HG02588 (cell line): ENCODE measurements around the gene SFSWAP.
"Not testable (repeated sequence)": the region's sequence is repeated elsewhere in the genome, so short reads cannot be mapped to it uniquely, and the experiment has no call there.

ENCODE experiments used
- ATAC-seq: cut with Tn5 transposase; IDR thresholded peaks from one replicate; pipeline ENCODE4 v1.9.1; 2021; ENCODE audit warnings: mild to moderate bottlenecking, moderate library complexity; ENCODE audit not compliant: unreplicated experiment

Gene SFSWAP

DNA sequence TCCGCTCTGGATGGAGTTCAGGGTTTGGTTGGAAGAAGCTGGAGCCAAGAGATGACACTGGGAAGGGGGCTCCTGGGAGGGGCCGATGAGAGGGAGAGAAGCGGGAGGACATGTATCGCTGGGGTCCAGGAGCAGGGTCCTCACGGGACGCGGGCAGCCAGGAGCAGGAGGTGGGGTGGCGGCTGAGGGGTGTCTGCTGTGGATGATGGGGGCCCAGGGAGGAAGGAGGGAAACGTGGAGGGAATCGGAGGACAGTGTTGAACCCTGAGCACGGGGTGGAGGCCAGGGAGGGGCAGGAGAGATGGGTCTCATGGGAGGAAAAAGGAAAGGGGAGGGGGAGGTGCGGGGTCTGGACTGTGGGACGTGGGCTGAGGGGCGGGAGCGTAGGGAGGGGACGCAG lies 31.7 kb upstream of the SFSWAP start:
- ATAC-seq: not testable (repeated sequence)

DNA sequence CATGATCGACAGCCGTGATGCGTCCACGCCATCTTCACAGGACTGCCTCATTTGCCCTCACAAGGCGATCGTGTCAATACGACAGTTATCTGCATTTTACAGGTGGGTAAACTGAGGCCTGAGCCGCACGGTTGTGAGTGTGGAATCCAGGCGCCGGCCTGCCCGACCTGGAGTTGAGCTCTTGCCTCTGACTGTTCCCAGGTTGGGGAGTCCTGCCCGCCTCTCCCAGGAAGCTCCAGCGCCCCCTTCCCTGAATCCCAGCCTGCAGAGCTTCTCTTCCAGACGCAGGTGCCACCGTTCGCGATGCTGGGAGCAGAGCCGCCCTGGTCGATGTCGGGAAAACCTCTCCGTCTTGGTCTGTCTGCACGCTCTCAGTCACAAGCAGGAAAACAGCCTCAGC lies 31.1 kb upstream of the SFSWAP start:
- not testable (repeated sequence) for ATAC-seq

DNA sequence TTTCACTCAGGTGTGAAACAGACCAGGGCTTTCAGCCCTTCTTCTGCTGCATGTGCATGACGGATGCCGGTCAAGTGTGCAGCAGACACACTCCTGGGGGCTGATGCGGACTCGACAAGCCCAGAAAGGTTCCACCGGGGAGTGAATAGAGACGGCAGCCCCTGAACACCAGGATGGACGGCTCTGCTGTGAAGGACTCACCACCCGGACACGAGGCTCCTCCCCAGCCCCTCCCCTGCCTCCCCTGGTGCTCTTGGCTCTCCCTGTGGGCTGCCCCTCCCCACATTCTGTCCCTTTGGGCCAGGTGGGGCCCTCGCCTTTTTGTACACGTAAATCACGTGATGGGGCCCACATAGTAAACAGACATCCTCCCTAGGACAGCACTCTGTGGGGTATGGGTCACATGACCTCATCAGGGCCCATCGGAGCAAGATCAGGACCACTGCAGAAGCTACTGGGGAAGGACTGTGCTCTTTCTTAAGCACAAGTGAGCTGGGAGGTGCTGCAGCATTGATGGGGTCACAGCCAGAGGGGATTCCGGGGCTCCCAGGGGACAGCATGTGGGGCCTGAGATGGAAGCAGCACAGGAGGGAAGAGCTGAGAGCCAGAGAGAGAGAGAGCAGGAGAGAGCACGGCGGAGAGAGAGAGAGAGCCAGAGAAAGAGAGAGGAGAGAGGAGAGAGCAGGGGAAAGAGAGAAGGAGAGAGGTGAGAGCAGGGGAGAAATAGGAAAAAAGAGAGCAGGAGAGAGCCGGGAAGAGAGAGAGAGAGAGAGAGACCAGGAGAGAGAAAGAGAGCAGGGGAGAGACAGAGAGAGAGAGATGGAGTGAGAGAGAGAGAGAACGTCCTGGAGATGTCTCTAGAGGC lies 30.3 kb upstream of the SFSWAP start:
- ATAC-seq: not testable (repeated sequence)

DNA sequence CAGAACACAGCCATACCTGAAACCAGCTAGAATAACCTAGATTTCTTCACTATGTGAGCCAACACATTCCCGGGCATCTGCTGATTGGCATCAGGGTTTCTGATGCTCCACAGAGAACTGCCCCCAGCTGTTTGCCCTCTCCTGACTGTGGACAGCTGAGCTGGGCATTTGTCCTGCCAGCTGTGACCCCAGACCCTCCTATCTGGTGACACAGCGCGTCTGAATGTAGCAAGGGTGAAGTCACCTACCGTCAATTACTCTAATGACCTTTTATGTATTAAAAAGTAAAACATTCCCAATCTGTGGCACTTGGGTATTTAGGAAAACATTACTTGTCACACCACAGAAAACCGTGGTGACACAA lies 29.7 kb upstream of the SFSWAP start:
- no peak for ATAC-seq

DNA sequence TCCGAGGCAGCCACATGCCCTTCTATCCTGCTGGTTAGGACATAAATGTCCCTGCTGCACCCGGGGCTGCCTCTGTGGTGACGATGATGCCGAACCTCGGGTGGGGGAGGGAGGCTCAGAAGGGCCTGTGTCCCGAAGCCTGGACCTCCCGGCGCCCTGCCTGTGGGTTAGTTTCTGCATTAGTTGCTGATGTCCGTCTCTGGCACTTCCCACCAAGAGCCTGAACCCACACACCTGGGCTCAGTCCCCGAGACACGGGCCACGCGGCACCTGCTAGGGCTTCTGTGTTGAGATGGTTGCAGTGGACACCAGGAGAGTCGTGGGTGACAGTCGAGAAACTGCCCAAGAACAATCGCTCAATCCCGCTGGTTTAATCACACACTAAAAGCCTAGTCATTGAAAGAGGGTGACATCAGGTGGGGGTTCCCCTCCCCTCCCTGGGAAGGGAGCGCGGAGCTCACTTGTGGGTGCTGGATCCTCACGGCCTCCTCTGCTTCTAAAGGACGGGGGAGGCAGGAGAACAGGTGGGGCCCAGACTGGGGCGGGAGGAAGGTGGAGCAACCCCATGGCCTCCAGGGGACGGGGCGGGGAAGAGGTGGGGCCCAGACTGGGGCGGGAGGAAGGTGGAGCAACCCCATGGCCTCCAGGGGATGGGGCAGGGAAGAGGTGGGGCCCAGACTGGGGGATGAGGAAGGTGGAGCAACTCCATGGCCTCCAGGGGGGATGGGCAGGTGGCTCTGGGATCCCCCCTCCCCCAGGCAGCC lies 29.0 kb upstream of the SFSWAP start:
- not testable (repeated sequence) for ATAC-seq

DNA sequence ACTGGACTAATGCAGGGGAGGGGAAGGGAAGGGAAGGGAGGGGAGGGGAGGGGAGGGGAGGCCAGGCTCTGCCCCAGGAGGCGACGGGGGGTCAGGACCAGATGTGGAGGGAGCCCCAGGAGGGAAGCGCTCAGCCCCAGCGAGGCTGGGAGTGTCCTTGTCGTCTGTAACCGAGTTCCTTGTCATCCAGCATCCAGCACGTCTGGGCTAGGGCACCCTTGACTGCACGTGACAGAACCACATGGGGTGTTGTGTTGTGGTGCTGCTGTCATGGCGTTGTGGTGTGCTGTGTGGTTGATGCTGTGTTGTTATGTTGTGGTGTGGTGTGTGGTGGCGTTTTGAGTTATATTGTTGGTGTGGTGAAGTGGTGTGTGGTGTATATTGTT lies 28.4 kb upstream of the SFSWAP start:
- no peak for ATAC-seq

DNA sequence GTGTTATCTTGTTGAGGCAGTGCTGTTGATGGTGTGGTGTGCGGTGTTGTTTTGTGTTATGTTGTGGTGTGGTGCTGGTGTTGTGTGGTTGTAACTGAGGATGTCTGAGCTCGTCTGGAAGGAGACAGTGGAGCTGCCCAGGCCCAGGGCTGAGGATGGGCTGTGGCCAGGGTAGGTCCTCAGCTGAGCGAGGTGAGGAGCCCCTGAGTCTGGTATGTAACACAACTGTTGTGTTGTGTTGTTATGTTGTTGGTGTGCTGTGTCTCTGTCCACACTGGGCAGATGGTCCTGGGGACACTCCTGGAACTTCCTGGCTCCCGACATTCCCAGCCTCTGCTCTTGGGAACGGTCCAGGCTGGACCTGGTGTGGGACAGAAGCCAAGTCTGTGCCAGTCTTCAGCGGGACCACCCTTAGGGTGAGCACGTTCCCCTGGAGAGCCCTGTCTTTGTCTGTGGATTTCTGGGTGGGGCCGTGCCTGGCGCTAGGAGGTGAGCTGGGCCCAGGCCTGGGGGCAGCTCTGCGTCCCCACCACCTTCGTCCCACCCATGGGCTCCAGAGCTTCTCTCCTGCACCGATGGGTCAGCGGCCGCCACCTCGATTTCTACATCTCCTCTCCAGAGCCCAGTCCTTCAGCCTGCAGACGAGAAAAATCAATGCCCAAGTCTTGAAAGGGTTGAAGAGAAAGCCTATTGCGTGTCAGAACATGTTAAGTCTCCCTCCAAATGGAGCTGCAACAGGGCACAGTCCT lies 27.4 kb upstream of the SFSWAP start:
- ATAC-seq: no peak

DNA sequence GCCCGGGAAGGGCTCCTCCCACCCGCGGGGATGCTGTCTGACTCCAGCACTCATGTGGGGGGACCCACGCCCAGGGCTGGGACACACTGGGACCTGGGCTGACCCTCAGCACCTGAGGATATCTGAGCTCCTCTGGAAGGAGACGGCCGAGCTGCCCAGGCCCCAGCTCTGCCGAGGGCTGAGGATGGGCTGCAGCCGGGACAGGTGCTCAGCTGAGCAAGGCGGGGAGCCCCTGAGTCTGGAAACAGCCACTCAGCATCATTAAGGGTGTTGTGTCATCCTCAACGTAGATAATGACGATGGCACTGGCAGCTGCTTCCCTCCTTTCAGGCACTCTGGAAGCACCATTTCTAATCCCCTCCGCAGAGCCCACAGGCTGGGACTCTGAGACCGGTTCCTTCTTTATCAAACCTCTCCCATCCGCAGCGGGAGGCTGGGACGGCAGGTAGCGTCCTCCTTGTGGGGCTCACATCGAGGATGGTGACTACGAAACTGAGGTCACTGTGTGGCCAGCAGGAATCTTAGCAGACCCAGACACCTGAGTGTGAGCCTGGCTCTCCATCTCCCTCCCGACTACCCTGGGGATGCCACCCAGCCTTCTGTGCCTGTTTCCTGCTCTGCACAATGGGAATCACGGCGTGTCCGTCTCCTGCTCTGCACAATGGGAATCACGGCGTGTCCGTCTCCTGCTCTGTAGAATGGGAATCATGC lies 26.7 kb upstream of the SFSWAP start:
- ATAC-seq: no peak

DNA sequence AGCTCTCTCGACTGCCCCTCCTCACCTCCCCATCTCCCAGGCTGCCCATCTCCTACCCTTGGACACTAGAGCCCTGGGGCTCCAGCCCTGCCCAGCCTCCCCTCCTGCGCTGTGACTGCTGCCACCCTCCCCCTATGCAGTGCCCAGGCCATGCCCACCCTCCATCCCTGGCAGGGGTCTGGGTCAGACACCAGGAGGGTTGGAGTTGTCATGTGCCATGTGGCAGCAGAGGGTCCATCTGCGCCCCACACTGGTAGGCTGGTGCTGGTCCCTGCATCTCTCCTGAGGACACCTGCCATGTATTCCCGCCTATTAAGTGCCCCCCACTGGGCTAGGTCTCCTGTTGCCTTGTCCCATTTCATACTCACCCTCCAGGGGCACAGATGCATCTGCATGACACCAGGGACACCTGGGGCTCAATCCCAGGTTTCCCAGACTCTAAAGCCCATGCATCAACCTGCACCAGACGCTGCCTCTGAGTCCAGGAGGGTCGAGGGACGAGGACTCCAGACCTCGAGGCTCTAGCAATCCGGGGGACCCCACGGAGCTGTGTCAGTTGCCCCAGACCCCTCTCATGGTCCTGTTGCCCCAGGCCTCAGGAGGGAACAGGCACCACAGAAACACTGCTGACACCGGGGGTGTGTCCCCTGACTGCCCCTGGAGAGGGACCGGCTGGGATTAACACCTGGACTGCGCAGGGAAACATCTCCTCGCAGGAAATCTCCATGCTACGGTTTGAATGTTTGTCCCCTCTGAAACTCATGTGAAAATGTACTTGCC lies 23.4 kb upstream of the SFSWAP start:
- ATAC-seq: no peak

DNA sequence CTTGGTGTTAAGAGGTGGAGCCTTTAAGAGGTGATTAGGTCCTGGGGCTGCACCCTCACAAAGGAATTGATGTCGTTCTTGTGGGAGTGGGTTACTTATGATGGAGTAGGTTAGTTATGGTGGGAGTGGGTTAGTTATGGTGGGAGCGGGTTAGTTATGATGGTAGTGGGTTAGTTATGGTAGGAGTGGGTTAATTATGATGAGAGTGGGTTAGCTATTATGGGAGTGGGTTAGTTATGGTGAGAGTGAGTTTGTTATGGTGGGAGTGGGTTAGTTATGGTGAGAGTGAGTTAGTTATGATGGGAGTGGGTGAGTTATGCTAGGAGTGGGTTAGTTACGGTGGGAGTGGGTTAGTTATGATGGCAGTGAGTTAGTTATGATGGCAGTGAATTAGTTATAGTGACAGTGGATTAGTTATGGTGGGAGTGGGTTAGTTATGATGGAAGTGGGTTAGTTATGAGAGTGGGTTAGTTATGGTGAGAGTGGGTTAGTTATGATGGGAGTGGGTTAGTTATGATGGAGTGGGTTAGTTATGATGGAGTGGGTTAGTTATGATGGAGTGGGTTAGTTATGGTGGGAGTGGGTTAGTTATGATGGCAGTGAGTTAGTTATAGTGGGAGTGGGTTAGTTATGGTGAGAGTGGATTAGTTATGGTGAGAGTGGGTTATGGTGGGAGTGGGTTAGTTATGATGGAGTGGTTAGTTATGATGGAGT lies 22.6 kb upstream of the SFSWAP start:
- no peak for ATAC-seq

DNA sequence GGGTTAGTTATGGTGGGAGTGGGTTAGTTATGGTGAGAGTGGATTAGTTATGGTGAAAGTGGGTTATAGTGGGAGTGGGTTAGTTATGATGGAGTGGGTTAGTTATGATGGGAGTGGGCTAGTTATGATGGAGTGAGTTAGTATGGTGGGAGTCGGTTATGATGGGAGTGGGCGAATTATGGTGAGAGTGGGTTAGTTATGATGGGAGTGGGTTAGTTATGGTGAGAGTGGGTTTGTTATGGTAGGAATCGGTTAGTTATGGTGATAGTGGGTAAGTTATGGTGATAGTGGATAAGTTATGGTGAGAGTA lies 22.1 kb upstream of the SFSWAP start:
- no peak for ATAC-seq

DNA sequence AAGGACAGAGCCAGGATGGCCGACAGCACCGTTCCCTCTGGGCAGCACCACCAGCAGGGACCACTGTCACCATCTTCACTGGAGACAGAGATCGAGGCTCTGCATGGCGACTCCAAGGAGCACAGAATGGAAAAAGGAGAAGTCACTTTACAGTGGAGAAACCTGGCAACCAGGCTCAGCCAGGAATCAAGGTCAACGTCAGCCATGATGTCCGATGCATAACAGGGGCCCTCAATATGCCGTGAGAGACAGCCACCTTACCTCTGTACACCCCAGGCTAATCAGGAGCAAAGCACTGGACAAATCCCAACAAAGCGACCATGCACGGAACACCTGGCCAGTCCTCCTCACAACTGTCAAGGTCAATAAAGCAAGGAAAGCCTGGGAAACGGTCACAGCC lies 20.6 kb upstream of the SFSWAP start:
- no peak for ATAC-seq

DNA sequence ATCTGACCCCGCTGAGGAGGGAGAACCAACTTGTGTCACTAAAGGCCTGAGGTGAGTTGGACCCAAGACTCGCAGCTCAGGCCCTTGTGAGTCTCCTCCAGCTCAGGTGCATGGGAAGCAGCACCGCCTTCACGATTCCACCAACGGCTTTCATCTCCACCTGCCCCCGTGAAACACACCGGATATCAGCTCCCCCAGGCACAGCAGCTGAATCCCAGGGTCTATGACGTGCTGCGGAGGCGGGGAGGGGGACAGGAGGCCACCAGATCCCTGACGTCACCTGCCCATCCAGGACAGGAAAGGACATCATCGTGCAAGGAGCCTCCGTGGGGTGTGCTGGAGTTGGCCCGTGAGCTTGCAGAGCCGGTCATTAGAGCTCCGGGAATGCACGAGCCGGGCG lies 18.5 kb upstream of the SFSWAP start:
- no peak for ATAC-seq

DNA sequence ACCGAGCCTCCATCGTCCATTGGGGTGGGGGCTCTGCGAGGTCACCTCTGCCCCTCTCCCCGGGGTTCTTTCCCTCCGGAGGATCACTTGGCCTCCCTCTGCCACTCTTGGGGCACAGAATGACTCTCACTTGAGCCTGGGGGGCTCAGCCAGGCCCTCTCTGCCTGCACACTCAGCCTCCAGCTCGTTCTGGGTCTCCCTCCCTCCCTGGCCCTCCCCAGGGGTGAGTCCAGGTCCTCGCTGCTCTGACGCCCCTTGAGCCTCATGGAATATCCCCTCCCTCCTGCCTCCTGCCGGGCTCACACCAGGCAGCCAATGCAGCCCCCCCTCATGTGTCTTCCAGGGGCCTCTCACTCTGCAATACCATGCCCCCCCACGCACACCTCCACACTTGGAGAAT lies 17.7 kb upstream of the SFSWAP start:
- no peak for ATAC-seq

DNA sequence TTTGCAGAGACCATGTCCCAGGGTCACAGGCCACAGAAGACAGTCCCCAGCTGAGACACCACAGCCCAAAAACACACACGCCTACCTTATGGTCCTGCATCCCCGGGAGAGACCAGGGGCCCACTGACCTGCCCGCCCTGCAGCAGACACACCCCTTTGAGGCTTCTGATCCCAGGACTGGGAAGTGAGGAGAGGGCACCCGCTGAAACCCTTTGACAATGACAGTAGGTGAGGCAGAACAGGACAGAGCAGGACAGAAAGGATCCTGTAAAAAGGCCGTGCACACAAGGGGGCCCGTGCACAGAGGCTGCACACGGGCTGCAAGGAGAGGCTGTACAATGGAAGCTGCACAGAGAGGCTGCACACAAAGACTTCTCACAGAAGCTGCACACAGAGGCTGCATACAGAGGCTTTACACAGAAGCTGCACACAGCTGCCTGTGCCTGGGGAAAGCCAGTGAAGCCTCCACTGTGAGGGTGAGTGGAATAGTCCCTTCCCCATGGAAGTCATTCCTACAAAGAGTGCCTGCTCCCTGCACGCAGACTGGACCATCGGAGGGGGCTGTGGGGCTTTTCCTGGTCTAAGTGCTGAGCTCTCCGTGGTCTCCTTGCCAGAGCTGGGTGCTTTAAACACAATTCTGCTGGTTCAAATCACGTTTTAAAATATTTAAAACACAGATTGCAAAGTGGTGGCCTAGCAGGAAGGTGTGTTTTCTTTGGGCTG lies 16.6 kb upstream of the SFSWAP start:
- no peak for ATAC-seq

DNA sequence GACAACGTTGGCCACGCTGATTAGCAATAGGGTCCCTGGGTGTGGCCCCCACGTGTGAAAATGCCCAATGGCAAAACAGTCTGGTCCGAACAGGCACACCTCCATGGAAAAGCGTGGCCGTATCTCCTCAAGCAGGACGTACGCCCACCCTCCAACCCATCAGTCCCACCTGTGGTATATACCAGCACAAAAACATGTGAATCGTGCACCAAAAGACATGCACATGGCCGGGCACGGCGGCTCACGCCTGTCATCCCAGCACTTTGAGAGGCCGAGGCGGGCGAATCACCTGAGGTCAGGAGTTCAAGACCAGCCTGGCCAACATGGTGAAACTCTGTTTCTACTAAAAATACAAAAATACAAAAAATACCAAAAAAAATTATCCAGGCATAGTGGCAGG lies 14.9 kb upstream of the SFSWAP start:
- no peak for ATAC-seq

DNA sequence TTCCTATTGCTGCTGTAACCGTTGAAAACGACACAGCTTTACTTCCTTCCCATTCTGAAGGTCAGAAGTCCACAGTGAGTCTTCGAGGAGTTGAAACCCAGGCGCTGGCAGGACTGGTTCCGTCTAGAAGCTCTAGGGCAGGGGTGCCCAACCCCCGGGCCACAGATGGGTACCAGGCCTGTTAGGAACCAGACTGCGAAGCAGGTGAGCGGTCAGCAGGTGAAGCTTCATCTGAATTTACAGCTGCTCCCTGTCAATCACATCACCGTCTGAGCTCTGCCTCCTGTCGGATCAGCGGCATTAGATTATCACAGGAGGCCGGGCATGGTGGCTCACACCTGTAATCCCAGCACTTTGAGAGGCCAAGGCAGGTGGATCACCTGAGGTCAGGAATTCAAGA lies 12.6 kb upstream of the SFSWAP start:
- ATAC-seq: no peak

DNA sequence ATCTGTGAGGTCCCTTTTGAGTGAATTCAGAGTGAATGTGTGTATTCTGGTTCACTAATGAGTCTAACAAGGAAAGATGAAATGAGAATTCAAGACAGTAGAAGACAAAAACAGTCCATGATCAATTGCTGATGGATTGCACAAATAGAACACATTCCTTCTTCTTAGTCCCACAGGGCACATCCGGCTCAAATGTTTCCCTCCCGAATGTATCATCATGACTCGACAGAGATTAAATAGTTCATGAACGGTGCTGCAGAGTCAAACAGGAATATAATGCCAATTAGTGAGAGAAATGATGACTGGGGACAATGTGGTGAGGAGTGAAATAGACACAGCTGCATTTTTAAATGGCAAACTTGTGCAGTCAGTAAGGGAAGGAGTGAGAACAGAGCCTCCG lies 11.5 kb upstream of the SFSWAP start:
- no peak for ATAC-seq

DNA sequence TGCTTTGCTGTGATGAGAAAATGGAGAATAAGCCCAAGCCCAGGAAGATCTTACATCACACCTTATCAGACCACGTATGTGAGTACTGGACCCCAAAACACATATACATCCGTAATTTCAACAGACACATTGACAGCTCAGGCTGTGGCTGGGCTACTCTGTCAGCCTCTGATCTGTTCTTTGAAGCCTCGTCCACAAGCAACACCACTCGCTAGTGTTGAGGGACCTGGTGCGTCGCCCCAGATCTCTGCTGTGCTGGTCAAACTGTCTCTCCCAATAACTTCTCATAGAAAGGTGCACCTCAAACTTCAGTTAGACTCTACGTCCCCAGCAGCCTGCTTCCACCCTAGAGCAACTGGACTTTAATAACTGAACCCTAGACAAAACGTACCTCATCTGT lies 10.6 kb upstream of the SFSWAP start:
- no peak for ATAC-seq
